GM19395 (cell line): Measurements from ENCODE around the gene BANP.
"Not testable (repeated sequence)": the region's sequence is repeated elsewhere in the genome, so short reads cannot be mapped to it uniquely, and the experiment has no call there.

Experiments
- ATAC-seq: cut with Tn5 transposase; IDR thresholded peaks from one replicate; pipeline ENCODE4 v1.9.1; 2021; ENCODE audit warnings: mild to moderate bottlenecking, moderate library complexity; ENCODE audit not compliant: unreplicated experiment

BANP gene

GRCh38 chr16:88114541-88115228 is 163.5 kb downstream of the BANP start:
- not testable (repeated sequence) for ATAC-seq

GRCh38 chr16:88116121-88116520 is 164.9 kb downstream of the BANP start:
- no peak for ATAC-seq

GRCh38 chr16:88117476-88117868 is 166.2 kb downstream of the BANP start:
- no peak for ATAC-seq

- ATAC-seq, result no peak
Measured at GRCh38 chr16:88118376-88118775, 167.1 kb downstream of the BANP start.

- ATAC-seq, result not testable (repeated sequence)
Measured at GRCh38 chr16:88118852-88119741, 167.9 kb downstream of the BANP start.

GRCh38 chr16:88119881-88120751 is 168.9 kb downstream of the BANP start:
- not testable (repeated sequence) for ATAC-seq

GRCh38 chr16:88120812-88121211 is 169.6 kb downstream of the BANP start:
- ATAC-seq, result no peak

GRCh38 chr16:88121391-88121790 is 170.2 kb downstream of the BANP start:
- not testable (repeated sequence) for ATAC-seq

- no peak for ATAC-seq
Measured at GRCh38 chr16:88121886-88122580, 170.8 kb downstream of the BANP start.
